WTC11 (cell line): ENCODE data around the gene P2RX2. TPM values are rescaled to one million over a fixed set of nuclear protein-coding genes. Genes with fewer than 3 reads are reported as not detected.

Experiments
- ATAC-seq: fragments of 200-7000 bp; cut with Tn5 transposase; 2 replicates; pipeline ENCODE4 v1.10.0; 2021; ENCODE audit warnings: mild to moderate bottlenecking, moderate library complexity
- CTCF ChIA-PET: fragments of 300-600 bp; sonication (Branson Sonifier 250); formaldehyde crosslinking; loops from one replicate; lab custom pipeline; 2021; ENCODE audit warnings: antibody characterized with exemption; lab: Charles Lee
- POLR2A ChIA-PET: fragments of 350-600 bp; sonication (Branson Sonifier 250); formaldehyde crosslinking; loops from one replicate; lab custom pipeline; 2021; ENCODE audit warnings: antibody characterized with exemption; lab: Charles Lee
- DNase-seq: peaks from one replicate; pipeline ENCODE4 v3.0.0; 2021; ENCODE audit warnings: low spot score
- H3K27ac Mint-ChIP-seq: 2 replicates; pipeline ENCODE4 v1.8.0; 2021; ENCODE audit warnings: mixed read lengths
- H3K27me3 Mint-ChIP-seq: 2 replicates; pipeline ENCODE4 v1.8.0; 2021; ENCODE audit warnings: low read depth, mild to moderate bottlenecking, moderate library complexity, mixed read lengths
- H3K36me3 Mint-ChIP-seq: 2 replicates; pipeline ENCODE4 v1.8.0; 2021; ENCODE audit warnings: mixed read lengths
- H3K4me1 Mint-ChIP-seq: 2 replicates; pipeline ENCODE4 v1.8.0; 2022; ENCODE audit warnings: mixed read lengths
- H3K4me3 Mint-ChIP-seq: 2 replicates; pipeline ENCODE4 v1.8.0; 2021; ENCODE audit warnings: mild to moderate bottlenecking, moderate library complexity, mixed read lengths
- H3K9me3 Mint-ChIP-seq: 2 replicates; pipeline ENCODE4 v1.8.0; 2021; ENCODE audit warnings: mixed read lengths
- ARID4B ChIP-seq: sonication (generic); formaldehyde crosslinking; IDR thresholded peaks from 2 replicates; pipeline ENCODE4 v1.8.0; 2023; ENCODE audit warnings: missing genetic modification reagents, mild to moderate bottlenecking, borderline replicate concordance
- IRF2 ChIP-seq: sonication (generic); formaldehyde crosslinking; IDR thresholded peaks from 2 replicates; pipeline ENCODE4 v1.8.0; 2022; ENCODE audit warnings: low read depth, missing genetic modification reagents, borderline replicate concordance
- KAT7 ChIP-seq: sonication (generic); formaldehyde crosslinking; IDR thresholded peaks from 2 replicates; pipeline ENCODE4 v1.8.1; 2023; ENCODE audit warnings: missing genetic modification reagents, mild to moderate bottlenecking, borderline replicate concordance
- MAX ChIP-seq: sonication (generic); formaldehyde crosslinking; IDR thresholded peaks from 2 replicates; pipeline ENCODE4 v1.8.0; 2022; ENCODE audit warnings: mild to moderate bottlenecking, missing genetic modification reagents
- NFE2L1 ChIP-seq: sonication (generic); formaldehyde crosslinking; IDR thresholded peaks from 2 replicates; pipeline ENCODE4 v1.8.1; 2023; ENCODE audit warnings: missing genetic modification reagents
- PRRX2 ChIP-seq: fragments of 250-450 bp; sonication (Bioruptor Pico); IDR thresholded peaks from 2 replicates; pipeline ENCODE4 v1.8.0; 2021; ENCODE audit warnings: mild to moderate bottlenecking
- SMAD4 ChIP-seq: sonication (generic); formaldehyde crosslinking; IDR thresholded peaks from 2 replicates; pipeline ENCODE4 v1.8.0; 2022; ENCODE audit warnings: mild to moderate bottlenecking, missing genetic modification reagents
- ZNF121 ChIP-seq: sonication (generic); formaldehyde crosslinking; IDR thresholded peaks from 2 replicates; pipeline ENCODE4 v1.8.0; 2023; ENCODE audit warnings: missing genetic modification reagents
- ZNF263 ChIP-seq: sonication (generic); formaldehyde crosslinking; IDR thresholded peaks from 2 replicates; pipeline ENCODE4 v1.8.1; 2022; ENCODE audit warnings: low read depth, mild to moderate bottlenecking, moderate library complexity, missing genetic modification reagents
- ZNF317 ChIP-seq: sonication (generic); formaldehyde crosslinking; IDR thresholded peaks from 2 replicates; pipeline ENCODE4 v1.8.1; 2023; ENCODE audit warnings: low read depth, mild to moderate bottlenecking, moderate library complexity, missing genetic modification reagents, borderline replicate concordance
- ZNF532 ChIP-seq: fragments of 250-450 bp; sonication (Bioruptor Pico); IDR thresholded peaks from 2 replicates; pipeline ENCODE4 v1.9.0; 2021; ENCODE audit warnings: mild to moderate bottlenecking, borderline replicate concordance
- total RNA-seq: library from RNA; stranded (reverse); gene quantifications from 3 replicates; pipeline ENCODE4 v1.2.3, GENCODE V29; 2021

The P2RX2 gene
- total RNA-seq, 1 experiment from 2014 or later, result 2.1 TPM

- TF ChIP-seq KAT7, result no peak
- TF ChIP-seq SMAD4 (CRISPR knock-in tag), result no peak
Measured at GRCh38 chr12:132576701-132577100, 41.9 kb upstream of the P2RX2 start (continued).

- H3K27me3 Mint-ChIP-seq, result peaks cover 13% of the 10 kb centered on the region
- DNase-seq (no peak), ATAC-seq (no peak)
- H3K36me3 Mint-ChIP-seq, result peaks cover 19% of the 10 kb centered on the region
- TF ChIP-seq PRRX2 (no peak), ZNF263 (CRISPR knock-in tag) (no peak), ARID4B (CRISPR knock-in tag) (no peak), IRF2 (CRISPR knock-in tag) (no peak), MAX (CRISPR knock-in tag) (no peak)
- POLR2A ChIA-PET, result no interaction called here
- H3K9me3 Mint-ChIP-seq, result no peaks in the 10 kb centered on the region
- CTCF ChIA-PET, result interaction anchor here (0.7 kb wide), 1 partner anchor 16 kb away, joined by 3 read pairs; no protein-coding TSS in a partner anchor
- H3K4me3 Mint-ChIP-seq, result no peak overlapping the region
- no peak overlapping the region for H3K27ac Mint-ChIP-seq
- no peaks in the 10 kb centered on the region for H3K4me1 Mint-ChIP-seq
Measured at GRCh38 chr12:132577191-132577920, 41.2 kb upstream of the P2RX2 start.

- ChIA-PET CTCF (interaction anchor here (2.5 kb wide), 1 partner anchor 17 kb away, joined by 15 read pairs; no protein-coding TSS in a partner anchor), POLR2A (no interaction called here)
- no peaks in the 10 kb centered on the region for H3K9me3 Mint-ChIP-seq
- no peak overlapping the region for H3K4me3 Mint-ChIP-seq
- DNase-seq (no peak), ATAC-seq (no peak)
- H3K27ac Mint-ChIP-seq, result no peak overlapping the region
- no peaks in the 10 kb centered on the region for H3K4me1 Mint-ChIP-seq
- peak; percentile 76 for TF ChIP-seq ZNF121 (CRISPR knock-in tag)
- no peak for TF ChIP-seq ZNF532 (CRISPR knock-in tag)
- TF ChIP-seq NFE2L1 (CRISPR knock-in tag), result no peak
- peaks cover 19% of the 10 kb centered on the region for H3K36me3 Mint-ChIP-seq
- peaks cover 17% of the 10 kb centered on the region for H3K27me3 Mint-ChIP-seq
Measured at GRCh38 chr12:132578118-132578517, 40.5 kb upstream of the P2RX2 start.

GRCh38 chr12:132578826-132579225 lies 39.8 kb upstream of the P2RX2 start:
- H3K36me3 Mint-ChIP-seq, result peaks cover 19% of the 10 kb centered on the region
- ChIA-PET POLR2A (no interaction called here), CTCF (interaction anchor here (2.5 kb wide), 1 partner anchor 17 kb away, joined by 15 read pairs; no protein-coding TSS in a partner anchor)
- H3K4me3 Mint-ChIP-seq, result no peak overlapping the region
- ATAC-seq, result no peak
- TF ChIP-seq ZNF532 (CRISPR knock-in tag) (no peak), ZNF317 (CRISPR knock-in tag) (no peak)
- H3K27me3 Mint-ChIP-seq, result peaks cover 20% of the 10 kb centered on the region
- DNase-seq, result no peak
- no peaks in the 10 kb centered on the region for H3K9me3 Mint-ChIP-seq
- peaks cover 2% of the 10 kb centered on the region for H3K4me1 Mint-ChIP-seq
- H3K27ac Mint-ChIP-seq, result no peak overlapping the region
